ENCODE results near the gene MBP. TPM values are rescaled to one million over a fixed set of nuclear protein-coding genes. Genes with fewer than 3 reads are reported as not detected.

MBP gene
- total and polyA plus RNA-seq, 2 donors (not counting 3 experiments of a cell fraction or from before 2014, with no cell fraction given), result 1.7 to 2.3 TPM

- no peak for FAIRE-seq
- Histone ChIP-seq H3K27me3 (ENCODE audit: control insufficient read depth in 2 of 2, insufficient read depth in 2 of 2, low read length in 2 of 2) (no peaks in the 10 kb centered on the region), H3K36me3 (ENCODE audit: control insufficient read depth in 2 of 2, extremely low read depth in 1 of 2, insufficient read depth in 2 of 2, low read length in 2 of 2) (no peaks in the 10 kb centered on the region), H3K9me3 (replicated peaks; ENCODE audit: control insufficient read depth, insufficient read depth, low read length) (no peaks in the 10 kb centered on the region), H3K27ac (ENCODE audit: insufficient read depth, low read depth, low read length) (no peak overlapping the region), H3K4me3 (replicated peaks in 1 of 3; ENCODE audit: insufficient read depth in 1 of 3, low read depth in 1 of 3, low read length in 3 of 3) (no peak overlapping the region), H3K9me1 (replicated peaks; ENCODE audit: control insufficient read depth, extremely low read depth, insufficient read depth, low read length) (no peaks in the 10 kb centered on the region), H3K79me2 (ENCODE audit: control insufficient read depth, insufficient read depth, low read length) (no peaks in the 10 kb centered on the region), H3K4me1 (ENCODE audit: control insufficient read depth, extremely low read depth, insufficient read depth, low read length) (peaks cover 3% of the 10 kb centered on the region), H2AFZ (ENCODE audit: low read depth, low read length) (no peak overlapping the region), H3K4me2 (ENCODE audit: insufficient read depth, low read length) (no peak overlapping the region), H3K9ac (replicated peaks; ENCODE audit: extremely low read depth, insufficient read depth, low read length) (no peak overlapping the region), H4K20me1 (replicated peaks; ENCODE audit: control insufficient read depth, extremely low read depth, insufficient read depth, low read length) (no peaks in the 10 kb centered on the region)
- no peak for DNase-seq (ENCODE audit: low read depth, low spot score)
- BruUV-seq (replicated peaks), result no TSS peak
- POLR2A ChIA-PET, result no interaction called here
- no peak for TF ChIP-seq GATA2 (IDR thresholded peaks at IDR 0.05; ENCODE audit: insufficient read depth, insufficient read length, low read depth, low read length)
- intact Hi-C loops (cut with micrococcal nuclease) (no loop called here), dilution Hi-C loops (cut with MboI; ENCODE audit: extremely low pct_ligation_motif_present, low sequenced_read_pairs) (no loop called here)
- CTCF ChIA-PET, result interaction anchor here (1.5 to 2.9 kb wide), 4 partner anchors 15 to 88 kb away, joined by 4 to 6 read pairs (median 4); no protein-coding TSS in a partner anchor
These were observed 9.0 kb downstream of the MBP start for GRCh38 chr18:77123320-77124231.

GRCh38 chr18:77121523-77121922 is 11.1 kb downstream of the MBP start:
- no peak overlapping the region for H3K4me2 ChIP-seq (ENCODE audit: insufficient read depth, low read length)
- DNase-seq (ENCODE audit: low read depth, low spot score) (no peak), FAIRE-seq (no peak)
- dilution Hi-C loops (cut with MboI; ENCODE audit: extremely low pct_ligation_motif_present, low sequenced_read_pairs) (no loop called here), intact Hi-C loops (cut with micrococcal nuclease) (no loop called here)
- H3K36me3 ChIP-seq (ENCODE audit: control insufficient read depth in 2 of 2, extremely low read depth in 1 of 2, insufficient read depth in 2 of 2, low read length in 2 of 2), result no peaks in the 10 kb centered on the region
- no peak overlapping the region for H3K4me3 ChIP-seq (replicated peaks in 1 of 3; ENCODE audit: insufficient read depth in 1 of 3, low read depth in 1 of 3, low read length in 3 of 3)
- H3K4me1 ChIP-seq (ENCODE audit: control insufficient read depth, extremely low read depth, insufficient read depth, low read length), result peaks cover 3% of the 10 kb centered on the region
- H3K9me3 ChIP-seq (replicated peaks; ENCODE audit: control insufficient read depth, insufficient read depth, low read length), result no peaks in the 10 kb centered on the region
- no peaks in the 10 kb centered on the region for H3K9me1 ChIP-seq (replicated peaks; ENCODE audit: control insufficient read depth, extremely low read depth, insufficient read depth, low read length)
- POLR2A ChIA-PET, result interaction anchor here (1.3 kb wide), 1 partner anchor 20 kb away, joined by 3 read pairs; no protein-coding TSS in a partner anchor
- no peak overlapping the region for H3K9ac ChIP-seq (replicated peaks; ENCODE audit: extremely low read depth, insufficient read depth, low read length)
- H2AFZ ChIP-seq (ENCODE audit: low read depth, low read length), result no peak overlapping the region
- no TSS peak for BruUV-seq (replicated peaks)
- H3K27me3 ChIP-seq (ENCODE audit: control insufficient read depth in 2 of 2, insufficient read depth in 2 of 2, low read length in 2 of 2), result no peaks in the 10 kb centered on the region
- TF ChIP-seq CTCF (IDR thresholded peaks at IDR 0.05; ENCODE audit: extremely low read depth in 1 of 2, insufficient read depth in 1 of 2, low read depth in 1 of 2, low read length in 2 of 2), result no peak
- no peak for TF ChIP-seq MYC (IDR thresholded peaks at IDR 0.05; ENCODE audit: low read depth, low read length)
- no peak for TF ChIP-seq JUN (IDR thresholded peaks at IDR 0.05; ENCODE audit: borderline replicate concordance, insufficient read depth, insufficient read length, low read depth)
- no peak for TF ChIP-seq FOS (IDR thresholded peaks at IDR 0.05; ENCODE audit: borderline replicate concordance, insufficient read depth, low read length)
- no peak for TF ChIP-seq GATA2 (IDR thresholded peaks at IDR 0.05; ENCODE audit: insufficient read depth, insufficient read length, low read depth, low read length)
- no peak for TF ChIP-seq EZH2 (IDR thresholded peaks at IDR 0.05; ENCODE audit: borderline replicate concordance, low read depth, low read length, severe bottlenecking)
- no peak for TF ChIP-seq POLR2A (IDR thresholded peaks at IDR 0.05; ENCODE audit: low read depth, low read length)
- no peak for TF ChIP-seq POLR2AphosphoS5 (IDR thresholded peaks at IDR 0.05; ENCODE audit: insufficient read depth, low read depth, low read length)
- no peak for TF ChIP-seq MAX (IDR thresholded peaks at IDR 0.05; ENCODE audit: insufficient read depth, insufficient read length)
- H3K27ac ChIP-seq (ENCODE audit: insufficient read depth, low read depth, low read length), result no peak overlapping the region
- H4K20me1 ChIP-seq (replicated peaks; ENCODE audit: control insufficient read depth, extremely low read depth, insufficient read depth, low read length), result no peaks in the 10 kb centered on the region
- no peaks in the 10 kb centered on the region for H3K79me2 ChIP-seq (ENCODE audit: control insufficient read depth, insufficient read depth, low read length)
- CTCF ChIA-PET, result interaction anchor here (0.7 to 1.5 kb wide), 5 partner anchors 9 to 318 kb away, joined by 3 to 4 read pairs (median 3); no protein-coding TSS in a partner anchor

All from endothelial cell of umbilical vein (primary cell).